HCT116 (cell line): ENCODE results near the gene PDE4B. TPM values are rescaled to one million over a fixed set of nuclear protein-coding genes. Genes with fewer than 3 reads are reported as not detected.

ENCODE experiments used
- ATAC-seq: fragments of 200-7000 bp; cut with Tn5 transposase; 2 replicates; pipeline ENCODE4 v1.9.1; 2020; ENCODE audit warnings: mild to moderate bottlenecking, moderate library complexity
- BruUV-seq: library from RNA; stranded (reverse); fragments of 400-500 nt; replicated peaks from 2 replicates; lab custom pipeline; 2021; lab: Mats Ljungman, UMichigan
- CTCF ChIA-PET: fragments of 300-600 bp; sonication (Branson Sonifier 250); formaldehyde crosslinking; loops from one replicate; lab custom pipeline; 2021; ENCODE audit warnings: antibody characterized with exemption; lab: Charles Lee
- POLR2A ChIA-PET: fragments of 300-600, 350-600 bp; sonication (Branson Sonifier 250); formaldehyde crosslinking; loops from one replicate; lab custom pipeline; 2021; ENCODE audit warnings: antibody characterized with exemption; lab: Charles Lee
- RAD21 ChIA-PET, 2 experiments: fragments of 300-600 bp; sonication (Branson Sonifier 250); formaldehyde crosslinking; loops; one replicate each; lab custom pipeline; 2023; ENCODE audit warnings: low total read pairs in 2 of 2; ENCODE audit not compliant: uncharacterized antibody in 2 of 2, unreplicated experiment in 2 of 2, low non-redundant PET in 1 of 2; lab: Charles Lee
- DNase-seq: peaks from one replicate; pipeline ENCODE4 v3.0.0-alpha.2; 2010; ENCODE audit warnings: low read depth, low spot score
- H2AFZ ChIP-seq: fragments of 200-600 bp; shearing (Covaris generic), sonication (generic); 2 replicates; pipeline ENCODE4 v1.6.1; 2017; ENCODE audit warnings: low read depth, mixed run types, mixed read lengths, antibody characterized with exemption, low read length; ENCODE audit not compliant: poor library complexity, severe bottlenecking
- H3K27ac ChIP-seq: 2 replicates; pipeline ENCODE4 v1.5.1; 2012; ENCODE audit warnings: low read depth, low read length
- H3K27me3 ChIP-seq: fragments of 200-600 bp; sonication (generic); 2 replicates; pipeline ENCODE4 v1.6.1; 2016; ENCODE audit warnings: mixed run types, low read length, mixed read lengths; ENCODE audit not compliant: insufficient read depth
- H3K36me3 ChIP-seq, 2 experiments: fragments of 200-500 bp in 1 of 2; fragments of 200-600 bp in 1 of 2; sonication (Bioruptor generic) in 1 of 2; sonication (generic) in 1 of 2; 2 replicates each; pipeline versions ENCODE4 v1.5.1 to v1.6.1; 2014 to 2016; ENCODE audit warnings: low read length in 2 of 2, inconsistent platforms in 1 of 2, mixed read lengths in 1 of 2, mixed run types in 1 of 2; ENCODE audit not compliant: insufficient read depth in 2 of 2, control insufficient read depth in 1 of 2
- H3K4me1 ChIP-seq, 2 experiments: fragments of 200-600 bp in 1 of 2; sonication (generic) in 1 of 2; 2 replicates each; pipeline versions ENCODE4 v1.5.1 to v1.6.1; 2012 to 2017; ENCODE audit warnings: low read length in 2 of 2, inconsistent platforms in 1 of 2, mild to moderate bottlenecking in 1 of 2, mixed read lengths in 1 of 2, mixed run types in 1 of 2, moderate library complexity in 1 of 2; ENCODE audit not compliant: insufficient read depth in 2 of 2, control insufficient read depth in 1 of 2
- H3K4me2 ChIP-seq: fragments of 200-600 bp; sonication (generic); 2 replicates; pipeline ENCODE4 v1.6.1; 2017; ENCODE audit warnings: mixed run types, low read length, mixed read lengths
- H3K4me3 ChIP-seq, 2 experiments: fragments of 200-600 bp in 1 of 2; sonication (generic) in 1 of 2; replicated peaks in 1 of 2; 2 replicates each; pipeline ENCODE4 v1.5.1; 2011 to 2016; ENCODE audit warnings: low read length in 2 of 2, control low read depth in 1 of 2, low read depth in 1 of 2, mild to moderate bottlenecking in 1 of 2, mixed read lengths in 1 of 2, mixed run types in 1 of 2
- H3K79me2 ChIP-seq: fragments of 200-600 bp; sonication (generic); 2 replicates; pipeline ENCODE4 v1.6.1; 2017; ENCODE audit warnings: mild to moderate bottlenecking, mixed run types, low read length, moderate library complexity, mixed read lengths; ENCODE audit not compliant: insufficient read depth
- H3K9ac ChIP-seq: fragments of 200-600 bp; sonication (generic); 2 replicates; pipeline ENCODE4 v1.6.1; 2016; ENCODE audit warnings: low read length, mixed read lengths
- H3K9me2 ChIP-seq: fragments of 200-600 bp; sonication (generic), shearing (Covaris generic); 2 replicates; pipeline ENCODE4 v1.6.1; 2017; ENCODE audit warnings: mixed run types, mild to moderate bottlenecking, moderate library complexity; ENCODE audit not compliant: insufficient read depth
- H3K9me3 ChIP-seq, 2 experiments: fragments of 200-500 bp in 1 of 2; fragments of 200-600 bp in 1 of 2; sonication (Bioruptor generic) in 1 of 2; sonication (generic) in 1 of 2; 2 replicates each; pipeline ENCODE4 v1.6.1; 2014 to 2017; ENCODE audit warnings: low read length in 2 of 2, mixed read lengths in 2 of 2, inconsistent platforms in 1 of 2, low read depth in 1 of 2, mild to moderate bottlenecking in 1 of 2, mixed run types in 1 of 2, moderate library complexity in 1 of 2; ENCODE audit not compliant: control insufficient read depth in 1 of 2, insufficient read depth in 1 of 2
- H4K20me1 ChIP-seq: fragments of 200-600 bp; sonication (generic), shearing (Covaris generic); 2 replicates; pipeline ENCODE4 v1.6.1; 2017; ENCODE audit warnings: mixed run types, mild to moderate bottlenecking, moderate library complexity; ENCODE audit not compliant: insufficient read depth
- CBX3 ChIP-seq: IDR thresholded peaks from 2 replicates; pipeline ENCODE4 v1.6.1; 2012; ENCODE audit warnings: low read depth
- CEBPB ChIP-seq: IDR thresholded peaks from 2 replicates; pipeline ENCODE4 v1.6.1; 2012; ENCODE audit warnings: low read depth
- EGR1 ChIP-seq: IDR thresholded peaks from 2 replicates; pipeline ENCODE4 v1.6.1; 2012; ENCODE audit warnings: low read depth
- ELF1 ChIP-seq: IDR thresholded peaks from 2 replicates; pipeline ENCODE4 v1.6.1; 2012; ENCODE audit warnings: low read depth, borderline replicate concordance
- EZH2 ChIP-seq: fragments of 200-600 bp; sonication (generic); IDR thresholded peaks from 2 replicates; pipeline ENCODE4 v1.6.1; 2017; ENCODE audit warnings: antibody characterized with exemption, mixed run types
- FOSL1 ChIP-seq: IDR thresholded peaks from 2 replicates; pipeline ENCODE4 v1.6.1; 2012; ENCODE audit warnings: low read depth
- JUND ChIP-seq: IDR thresholded peaks from 2 replicates; pipeline ENCODE4 v1.6.1; 2012
- POLR2AphosphoS5 ChIP-seq: IDR thresholded peaks from 2 replicates; pipeline ENCODE4 v1.6.1; 2011; ENCODE audit warnings: mild to moderate bottlenecking, low read depth, low read length, moderate library complexity
- SP1 ChIP-seq: IDR thresholded peaks from 2 replicates; pipeline ENCODE4 v1.6.1; 2012; ENCODE audit warnings: low read depth
- SRF ChIP-seq: IDR thresholded peaks from 2 replicates; pipeline ENCODE4 v1.6.1; 2012; ENCODE audit warnings: low read depth
- TCF7L2 ChIP-seq: IDR thresholded peaks from 2 replicates; pipeline ENCODE4 v1.7.0; 2011; ENCODE audit warnings: borderline replicate concordance, inconsistent platforms; ENCODE audit not compliant: insufficient read depth, insufficient read length; ENCODE audit errors: extremely low read depth
- YY1 ChIP-seq: IDR thresholded peaks from 2 replicates; pipeline ENCODE4 v1.6.1; 2011; ENCODE audit warnings: low read length, low read depth, moderate library complexity, mild to moderate bottlenecking; ENCODE audit not compliant: insufficient replicate concordance; ENCODE audit errors: extremely low read depth
- ZFX ChIP-seq: fragments of 450-650 bp; IDR thresholded peaks from 2 replicates; pipeline ENCODE4 v1.6.1; 2017
- intact Hi-C: fragments of 100-400 bp; cut with micrococcal nuclease; formaldehyde crosslinking; loops from 2 replicates; pipeline ENCODE4 v1.10.0; 2022
- total RNA-seq: library from RNA; stranded (reverse); gene quantifications from one replicate; pipeline ENCODE4 v1.2.1, GENCODE V29; 2021; ENCODE audit not compliant: unreplicated experiment
- TF ChIP-seq, protein P1 (sequence below), 3 experiments: fragments of 200-600 bp in 1 of 3; sonication (generic) in 1 of 3; IDR thresholded peaks in 2 of 3; conservative IDR thresholded peaks in 1 of 3; 2 replicates each; pipeline ENCODE4 v1.5.1; 2012 to 2017; ENCODE audit warnings: low read depth in 2 of 3, low read length in 2 of 3, antibody characterized with exemption in 1 of 3, borderline replicate concordance in 1 of 3, control low read depth in 1 of 3, mild to moderate bottlenecking in 1 of 3, mixed read lengths in 1 of 3, mixed run types in 1 of 3, moderate library complexity in 1 of 3; ENCODE audit not compliant: insufficient read depth in 1 of 3
- TF ChIP-seq, protein P2 (sequence below): IDR thresholded peaks from 2 replicates; pipeline ENCODE4 v1.6.1; 2011; ENCODE audit warnings: mild to moderate bottlenecking, low read length, moderate library complexity; ENCODE audit not compliant: insufficient replicate concordance; ENCODE audit errors: extremely low read depth

The PDE4B gene
- total RNA-seq, 1 experiment from 2014 or later = 76.9 TPM

DNA sequence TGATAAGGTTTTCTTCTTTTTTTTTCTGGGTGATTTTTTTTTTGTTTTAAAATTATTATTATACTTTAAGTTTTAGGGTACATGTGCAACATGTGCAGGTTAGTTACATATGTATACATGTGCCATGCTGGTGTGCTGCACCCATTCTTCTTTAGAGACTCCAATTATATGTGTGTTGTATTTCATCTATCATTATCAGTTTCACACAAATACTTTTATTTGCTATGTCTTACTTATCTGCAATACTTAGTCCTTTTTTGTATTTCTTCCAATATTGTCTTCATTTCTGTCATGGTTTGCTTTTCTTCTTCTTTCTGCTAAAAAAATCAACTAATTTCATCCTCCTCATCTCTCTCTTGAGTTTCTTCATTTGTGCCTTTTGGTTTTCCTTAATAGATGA lies 3.9 kb upstream of the PDE4B start:
- no peak overlapping the region for H3K4me3 ChIP-seq
- H3K4me2 ChIP-seq = no peak overlapping the region
- POLR2A ChIA-PET = no interaction called here
- intact Hi-C loops = no loop called here
- no peaks in the 10 kb centered on the region for H3K4me1 ChIP-seq
- no peak for DNase-seq
- no peak for TF ChIP-seq ZFX
- no peak for TF ChIP-seq POLR2AphosphoS5
- TF ChIP-seq, protein P1, sequence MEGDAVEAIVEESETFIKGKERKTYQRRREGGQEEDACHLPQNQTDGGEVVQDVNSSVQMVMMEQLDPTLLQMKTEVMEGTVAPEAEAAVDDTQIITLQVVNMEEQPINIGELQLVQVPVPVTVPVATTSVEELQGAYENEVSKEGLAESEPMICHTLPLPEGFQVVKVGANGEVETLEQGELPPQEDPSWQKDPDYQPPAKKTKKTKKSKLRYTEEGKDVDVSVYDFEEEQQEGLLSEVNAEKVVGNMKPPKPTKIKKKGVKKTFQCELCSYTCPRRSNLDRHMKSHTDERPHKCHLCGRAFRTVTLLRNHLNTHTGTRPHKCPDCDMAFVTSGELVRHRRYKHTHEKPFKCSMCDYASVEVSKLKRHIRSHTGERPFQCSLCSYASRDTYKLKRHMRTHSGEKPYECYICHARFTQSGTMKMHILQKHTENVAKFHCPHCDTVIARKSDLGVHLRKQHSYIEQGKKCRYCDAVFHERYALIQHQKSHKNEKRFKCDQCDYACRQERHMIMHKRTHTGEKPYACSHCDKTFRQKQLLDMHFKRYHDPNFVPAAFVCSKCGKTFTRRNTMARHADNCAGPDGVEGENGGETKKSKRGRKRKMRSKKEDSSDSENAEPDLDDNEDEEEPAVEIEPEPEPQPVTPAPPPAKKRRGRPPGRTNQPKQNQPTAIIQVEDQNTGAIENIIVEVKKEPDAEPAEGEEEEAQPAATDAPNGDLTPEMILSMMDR (IDR thresholded peaks at IDR 0.05 in 2 of 3, conservative IDR thresholded peaks at IDR 0.05 in 1 of 3; ENCODE audit: borderline replicate concordance in 1 of 3, insufficient read depth in 1 of 3, low read depth in 2 of 3, low read length in 2 of 3) = no peak
- no peak for TF ChIP-seq CEBPB
- TF ChIP-seq, all 23 proteins: peak for 0
- Histone ChIP-seq H3K79me2 (no peaks in the 10 kb centered on the region), H3K9ac (no peak overlapping the region), H3K27me3 (no peaks in the 10 kb centered on the region), H3K9me3 (peaks cover 0 to 4% of the 10 kb centered on the region in 2 experiments; a peak in 1 of 4 replicates), H4K20me1 (no peaks in the 10 kb centered on the region), H3K36me3 (no peaks in the 10 kb centered on the region), H2AFZ (no peak overlapping the region), H3K27ac (no peak overlapping the region), H3K9me2 (no peaks in the 10 kb centered on the region)
- ChIA-PET RAD21 (no interaction called here), CTCF (no interaction called here)
- no TSS peak for BruUV-seq
- ATAC-seq = no peak

DNA sequence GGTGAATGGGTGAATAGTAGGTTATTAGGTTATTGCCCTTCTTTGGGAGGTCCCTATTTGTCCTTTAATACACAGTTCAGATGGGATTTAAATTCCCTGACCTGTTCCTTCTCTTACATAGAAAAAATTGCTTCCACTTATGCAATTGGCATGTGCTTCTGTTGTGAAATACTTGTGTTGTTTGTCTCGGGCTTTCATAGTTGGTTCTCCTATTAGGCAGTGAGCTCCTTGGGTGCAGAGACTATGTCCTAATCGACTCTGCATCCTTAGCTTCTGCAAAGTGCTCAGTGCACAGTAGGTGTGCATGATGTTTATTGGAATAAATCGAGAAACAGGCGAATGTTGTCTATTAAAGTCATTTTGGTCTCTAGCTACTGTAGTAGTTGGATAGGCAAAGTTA lies 1.3 kb upstream of the PDE4B start:
- no peaks in the 10 kb centered on the region for H3K36me3 ChIP-seq
- ChIA-PET CTCF (no interaction called here), RAD21 (no interaction called here), POLR2A (no interaction called here)
- no peak overlapping the region for H2AFZ ChIP-seq
- H3K4me1 ChIP-seq = no peaks in the 10 kb centered on the region
- BruUV-seq = no TSS peak
- H4K20me1 ChIP-seq = no peaks in the 10 kb centered on the region
- peaks cover 0 to 4% of the 10 kb centered on the region in 2 experiments; a peak in 1 of 4 replicates for H3K9me3 ChIP-seq
- no peak overlapping the region for H3K9ac ChIP-seq
- no peaks in the 10 kb centered on the region for H3K27me3 ChIP-seq
- no peak for ATAC-seq
- H3K27ac ChIP-seq = no peak overlapping the region
- TF ChIP-seq EZH2 = no peak
- TF ChIP-seq SRF = no peak
- TF ChIP-seq FOSL1 = no peak
- TF ChIP-seq, protein P1 (IDR thresholded peaks at IDR 0.05 in 2 of 3, conservative IDR thresholded peaks at IDR 0.05 in 1 of 3; ENCODE audit: borderline replicate concordance in 1 of 3, insufficient read depth in 1 of 3, low read depth in 2 of 3, low read length in 2 of 3) = no peak
- TF ChIP-seq YY1 = no peak
- TF ChIP-seq, protein P2, sequence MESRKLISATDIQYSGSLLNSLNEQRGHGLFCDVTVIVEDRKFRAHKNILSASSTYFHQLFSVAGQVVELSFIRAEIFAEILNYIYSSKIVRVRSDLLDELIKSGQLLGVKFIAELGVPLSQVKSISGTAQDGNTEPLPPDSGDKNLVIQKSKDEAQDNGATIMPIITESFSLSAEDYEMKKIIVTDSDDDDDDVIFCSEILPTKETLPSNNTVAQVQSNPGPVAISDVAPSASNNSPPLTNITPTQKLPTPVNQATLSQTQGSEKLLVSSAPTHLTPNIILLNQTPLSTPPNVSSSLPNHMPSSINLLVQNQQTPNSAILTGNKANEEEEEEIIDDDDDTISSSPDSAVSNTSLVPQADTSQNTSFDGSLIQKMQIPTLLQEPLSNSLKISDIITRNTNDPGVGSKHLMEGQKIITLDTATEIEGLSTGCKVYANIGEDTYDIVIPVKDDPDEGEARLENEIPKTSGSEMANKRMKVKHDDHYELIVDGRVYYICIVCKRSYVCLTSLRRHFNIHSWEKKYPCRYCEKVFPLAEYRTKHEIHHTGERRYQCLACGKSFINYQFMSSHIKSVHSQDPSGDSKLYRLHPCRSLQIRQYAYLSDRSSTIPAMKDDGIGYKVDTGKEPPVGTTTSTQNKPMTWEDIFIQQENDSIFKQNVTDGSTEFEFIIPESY = no peak
- TF ChIP-seq SP1 = no peak
- TF ChIP-seq CEBPB = no peak
- no peak for TF ChIP-seq EGR1
- TF ChIP-seq CBX3 = no peak
- no peak for TF ChIP-seq JUND
- TF ChIP-seq TCF7L2 = no peak
- TF ChIP-seq ELF1 = no peak
- no peak for TF ChIP-seq POLR2AphosphoS5
- no peak for DNase-seq
- no peak overlapping the region for H3K4me2 ChIP-seq
- H3K4me3 ChIP-seq = no peak overlapping the region
- no peaks in the 10 kb centered on the region for H3K9me2 ChIP-seq
- no peaks in the 10 kb centered on the region for H3K79me2 ChIP-seq
- intact Hi-C loops = no loop called here
